Cortex of kidney (tissue), 1 donor: Measurements from ENCODE around the gene SLC39A6.
"Not testable (repeated sequence)": the region's sequence is repeated elsewhere in the genome, so short reads cannot be mapped to it uniquely, and the experiment has no call there.

Experiments
- DNase-seq: peaks from one replicate; lab custom pipeline; 2025; lab: John Stamatoyannopoulos, UW

Gene SLC39A6

GRCh38 chr18:36129300-36130038, at the start of gene SLC39A6, which contains the start of gene ELP2:
TSS of gene SLC39A6 (minus strand) at chr18:36129340. CDS start at chr18:36127007, 2,333 bp downstream.
TSS of gene ELP2 (plus strand) at chr18:36129899. CDS start at chr18:36129934, 35 bp downstream.
- peak; percentile 42 for DNase-seq

- DNase-seq: no peak
These were observed 48.8 kb upstream of the SLC39A6 start for GRCh38 chr18:36177913-36178312.

GRCh38 chr18:36176711-36177110, 47.6 kb upstream of the SLC39A6 start:
- no peak for DNase-seq

- DNase-seq: no peak
These were observed 47.0 kb upstream of the SLC39A6 start for GRCh38 chr18:36176177-36176584.

- no peak for DNase-seq
These were observed 46.3 kb upstream of the SLC39A6 start for GRCh38 chr18:36175481-36175880.

- DNase-seq: no peak
These were observed 40.8 kb upstream of the SLC39A6 start for GRCh38 chr18:36169938-36170337.

GRCh38 chr18:36168296-36168695, 39.2 kb upstream of the SLC39A6 start:
- not testable (repeated sequence) for DNase-seq

- DNase-seq: no peak
These were observed 38.6 kb upstream of the SLC39A6 start for GRCh38 chr18:36167692-36168218.

GRCh38 chr18:36162981-36163380, 33.8 kb upstream of the SLC39A6 start:
- no peak for DNase-seq

- no peak for DNase-seq
These were observed 31.8 kb upstream of the SLC39A6 start for GRCh38 chr18:36160959-36161371.

GRCh38 chr18:36158266-36158867, 29.2 kb upstream of the SLC39A6 start:
- DNase-seq: no peak

- DNase-seq: no peak
These were observed 28.3 kb upstream of the SLC39A6 start for GRCh38 chr18:36157441-36157840.

GRCh38 chr18:36155851-36156757, 27.0 kb upstream of the SLC39A6 start:
- no peak for DNase-seq

GRCh38 chr18:36153771-36154170, 24.6 kb upstream of the SLC39A6 start:
- no peak for DNase-seq

GRCh38 chr18:36153203-36153602, 24.1 kb upstream of the SLC39A6 start:
- DNase-seq: no peak

GRCh38 chr18:36152781-36153180, 23.6 kb upstream of the SLC39A6 start:
- DNase-seq: no peak

GRCh38 chr18:36149514-36150289, 20.6 kb upstream of the SLC39A6 start:
- DNase-seq: no peak

GRCh38 chr18:36143391-36143790, 14.3 kb upstream of the SLC39A6 start:
- no peak for DNase-seq

- DNase-seq: no peak
These were observed 13.6 kb upstream of the SLC39A6 start for GRCh38 chr18:36142751-36143150.

GRCh38 chr18:36141576-36141975, 12.4 kb upstream of the SLC39A6 start:
- no peak for DNase-seq

GRCh38 chr18:36139245-36139644, 10.1 kb upstream of the SLC39A6 start:
- DNase-seq: no peak
